H9 (cell line): ENCODE measurements around the gene CFAP65. TPM values are rescaled to one million over a fixed set of nuclear protein-coding genes. Genes with fewer than 3 reads are reported as not detected.

ENCODE experiments used
- DNase-seq: peaks from one replicate; pipeline ENCODE4 v3.0.0-alpha.2; 2017
- H2AFZ ChIP-seq: one replicate; pipeline ENCODE4 v1.6.1; 2013; ENCODE audit warnings: mild to moderate bottlenecking, low read length, control low read depth, moderate library complexity
- H2AK5ac ChIP-seq: 2 replicates; pipeline ENCODE4 v1.6.1; 2013; ENCODE audit warnings: low read length, control low read depth, mixed read lengths; ENCODE audit not compliant: insufficient read length
- H2BK120ac ChIP-seq: one replicate; pipeline ENCODE4 v1.6.1; 2013; ENCODE audit warnings: low read depth, mild to moderate bottlenecking, low read length, control low read depth, inconsistent platforms; ENCODE audit not compliant: poor library complexity, severe bottlenecking
- H2BK12ac ChIP-seq: 2 replicates; pipeline ENCODE4 v1.6.1; 2013; ENCODE audit warnings: low read length, control low read depth, mixed read lengths, low read depth; ENCODE audit not compliant: insufficient read length
- H2BK15ac ChIP-seq: 2 replicates; pipeline ENCODE4 v1.6.1; 2013; ENCODE audit warnings: low read depth, low read length, control low read depth
- H2BK20ac ChIP-seq: one replicate; pipeline ENCODE4 v1.6.1; 2013; ENCODE audit warnings: low read depth, mild to moderate bottlenecking, low read length, control low read depth, inconsistent platforms; ENCODE audit not compliant: poor library complexity, severe bottlenecking
- H2BK5ac ChIP-seq: 2 replicates; pipeline ENCODE4 v1.6.1; 2013; ENCODE audit warnings: low read length, control low read depth, mixed read lengths; ENCODE audit not compliant: insufficient read length
- H3K14ac ChIP-seq: 2 replicates; pipeline ENCODE4 v1.6.1; 2013; ENCODE audit warnings: low read length, control low read depth; ENCODE audit not compliant: insufficient read depth
- H3K18ac ChIP-seq: 2 replicates; pipeline ENCODE4 v1.6.1; 2013; ENCODE audit warnings: low read depth, mild to moderate bottlenecking, mixed read lengths, low read length, control low read depth; ENCODE audit not compliant: insufficient read length
- H3K23ac ChIP-seq: 2 replicates; pipeline ENCODE4 v1.6.1; 2013; ENCODE audit warnings: low read length, control low read depth, mixed read lengths, low read depth; ENCODE audit not compliant: insufficient read length
- H3K23me2 ChIP-seq: 2 replicates; pipeline ENCODE4 v1.6.1; 2013; ENCODE audit warnings: low read depth, mild to moderate bottlenecking, mixed read lengths, low read length, control low read depth; ENCODE audit not compliant: insufficient read length, poor library complexity, severe bottlenecking
- H3K27ac ChIP-seq: 2 replicates; pipeline ENCODE4 v1.5.1; 2013; ENCODE audit warnings: low read length, control low read depth, mixed read lengths, low read depth; ENCODE audit not compliant: insufficient read length
- H3K27me3 ChIP-seq: 2 replicates; pipeline ENCODE4 v1.6.1; 2013; ENCODE audit warnings: low read length, control low read depth, inconsistent platforms; ENCODE audit not compliant: insufficient read depth
- H3K4ac ChIP-seq: 2 replicates; pipeline ENCODE4 v1.6.1; 2013; ENCODE audit warnings: low read depth, mild to moderate bottlenecking, control low read depth, inconsistent platforms, low read length, moderate library complexity
- H3K4me1 ChIP-seq: 2 replicates; pipeline ENCODE4 v1.6.1; 2013; ENCODE audit warnings: low read length, control low read depth, inconsistent platforms; ENCODE audit not compliant: insufficient read depth
- H3K4me2 ChIP-seq: 2 replicates; pipeline ENCODE4 v1.6.1; 2013; ENCODE audit warnings: low read length, control low read depth, mixed read lengths; ENCODE audit not compliant: insufficient read length, insufficient read depth
- H3K56ac ChIP-seq: 2 replicates; pipeline ENCODE4 v1.6.1; 2013; ENCODE audit warnings: low read depth, mild to moderate bottlenecking, mixed read lengths, low read length, control low read depth; ENCODE audit not compliant: insufficient read length
- H3K79me1 ChIP-seq: 2 replicates; pipeline ENCODE4 v1.6.1; 2013; ENCODE audit warnings: low read depth, mild to moderate bottlenecking, moderate library complexity, low read length, control low read depth, inconsistent platforms; ENCODE audit not compliant: insufficient read depth, poor library complexity, severe bottlenecking
- H3K79me2 ChIP-seq: 2 replicates; pipeline ENCODE4 v1.6.1; 2013; ENCODE audit warnings: low read length, control low read depth, inconsistent platforms; ENCODE audit not compliant: insufficient read depth
- H3K9ac ChIP-seq: 2 replicates; pipeline ENCODE4 v1.6.1; 2013; ENCODE audit warnings: low read length, control low read depth, mixed read lengths; ENCODE audit not compliant: insufficient read length; ENCODE audit errors: extremely low read depth
- H3K9me3 ChIP-seq: one replicate; pipeline ENCODE4 v1.6.1; 2013; ENCODE audit warnings: low read depth, low read length, inconsistent platforms; ENCODE audit not compliant: control insufficient read depth
- H3T11ph ChIP-seq: one replicate; pipeline ENCODE4 v1.6.1; 2013; ENCODE audit warnings: mild to moderate bottlenecking, low read length, control low read depth, inconsistent platforms
- H4K20me1 ChIP-seq: one replicate; pipeline ENCODE4 v1.6.1; 2013; ENCODE audit not compliant: control insufficient read depth, insufficient read length, insufficient read depth
- H4K5ac ChIP-seq: 2 replicates; pipeline ENCODE4 v1.6.1; 2013; ENCODE audit warnings: low read depth, mild to moderate bottlenecking, mixed read lengths, low read length, control low read depth; ENCODE audit not compliant: insufficient read length
- H4K8ac ChIP-seq: replicated peaks from 2 replicates; pipeline ENCODE4 v1.6.1; 2013; ENCODE audit warnings: low read length, control low read depth, mixed read lengths, low read depth; ENCODE audit not compliant: insufficient read length
- H4K91ac ChIP-seq: 2 replicates; pipeline ENCODE4 v1.6.1; 2013; ENCODE audit warnings: low read depth, mild to moderate bottlenecking, moderate library complexity, mixed read lengths, low read length, control low read depth; ENCODE audit not compliant: insufficient read length
- H3K27ac Mint-ChIP-seq, 3 experiments: 2 replicates in 2 of 3; 3 replicates in 1 of 3; pipeline ENCODE4 v1.8.0; 2020 to 2021; ENCODE audit warnings: mixed read lengths in 3 of 3, mild to moderate bottlenecking in 1 of 3, moderate library complexity in 1 of 3
- H3K27me3 Mint-ChIP-seq: 2 replicates; pipeline ENCODE4 v1.8.0; 2021; ENCODE audit warnings: low read depth, mild to moderate bottlenecking, moderate library complexity, mixed read lengths
- H3K36me3 Mint-ChIP-seq, 3 experiments: 2 replicates in 2 of 3; 3 replicates in 1 of 3; pipeline ENCODE4 v1.8.0; 2020 to 2021; ENCODE audit warnings: low read depth in 3 of 3, mixed read lengths in 3 of 3; ENCODE audit not compliant: insufficient read depth in 1 of 3
- H3K4me1 Mint-ChIP-seq, 2 experiments: 2 replicates each; pipeline ENCODE4 v1.8.0; 2020; ENCODE audit warnings: mixed read lengths in 2 of 2
- H3K4me3 Mint-ChIP-seq, 2 experiments: 2 replicates in 1 of 2; 3 replicates in 1 of 2; pipeline ENCODE4 v1.8.0; 2020 to 2021; ENCODE audit warnings: mild to moderate bottlenecking in 2 of 2, mixed read lengths in 2 of 2, moderate library complexity in 1 of 2
- H3K9me3 Mint-ChIP-seq, 2 experiments: 2 replicates in 1 of 2; 3 replicates in 1 of 2; pipeline ENCODE4 v1.8.0; 2020; ENCODE audit warnings: mild to moderate bottlenecking in 2 of 2, mixed read lengths in 2 of 2, moderate library complexity in 1 of 2
- WGBS: extraction: QIAGEN DNeasy Blood & Tissue Kit; methylation state at CpG from one replicate; pipeline ENCODE4 v1.1.7; 2013; ENCODE audit warnings: missing lambda C conversion rate, low lambda C conversion rate, mixed read lengths; ENCODE audit not compliant: insufficient read length; ENCODE audit errors: extremely low coverage; 5-methylcytosine and 5-hydroxymethylcytosine counted together
- total RNA-seq: library from RNA; stranded (reverse); gene quantifications from 2 replicates; pipeline ENCODE4 v1.2.1, GENCODE V29; 2021
- TF ChIP-seq, protein P1 (sequence below): fragments of 200-600 bp; sonication (generic); conservative IDR thresholded peaks from 3 replicates; pipeline ENCODE4 v1.8.0; 2021; ENCODE audit warnings: antibody characterized with exemption, mild to moderate bottlenecking

The CFAP65 gene
- total RNA-seq, 1 experiment from 2014 or later, result 0.20 TPM

DNA sequence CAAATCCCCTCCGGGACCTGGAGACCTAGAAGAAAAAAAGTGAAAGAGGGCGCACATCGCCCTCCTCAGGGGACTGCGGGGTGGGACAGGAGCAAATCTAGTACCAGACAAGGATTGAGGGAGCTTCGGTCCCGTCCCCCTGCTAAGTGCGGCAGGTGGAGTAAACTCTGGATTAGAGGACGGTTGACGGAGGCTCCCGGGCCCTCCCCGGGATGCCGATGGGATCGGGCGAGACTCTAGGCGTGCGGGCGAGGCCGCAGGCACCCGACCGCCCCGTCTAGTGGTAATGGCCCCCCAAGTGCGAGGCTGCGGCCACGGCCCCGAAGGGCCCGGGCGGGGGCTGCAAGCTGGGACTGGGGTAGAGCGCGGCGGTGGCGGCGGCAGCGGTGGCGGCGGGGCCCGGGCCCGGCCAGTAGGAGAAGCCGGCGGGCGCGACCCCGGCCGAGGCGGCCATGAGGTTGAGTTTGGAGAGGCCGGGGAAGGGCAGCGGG, 59.9 kb downstream of the CFAP65 start:
- H2BK12ac ChIP-seq, result no peak overlapping the region
- H3K18ac ChIP-seq, result no peak overlapping the region
- Mint-ChIP-seq H3K27me3 (peaks cover 99% of the 10 kb centered on the region), H3K4me3 (peak overlapping the region; percentile 42 to 75), H3K36me3 (no peaks in the 10 kb centered on the region), H3K27ac (no peak overlapping the region; a peak in 1 of 7 replicates), H3K9me3 (peaks cover 2 to 5% of the 10 kb centered on the region in 2 experiments; a peak in 2 of 5 replicates), H3K4me1 (peaks cover 10 to 33% of the 10 kb centered on the region in 2 experiments)
- no peak overlapping the region for H2AK5ac ChIP-seq
- H2BK15ac ChIP-seq, result no peak overlapping the region
- no peak overlapping the region for H3K4ac ChIP-seq
- TF ChIP-seq, protein P1, sequence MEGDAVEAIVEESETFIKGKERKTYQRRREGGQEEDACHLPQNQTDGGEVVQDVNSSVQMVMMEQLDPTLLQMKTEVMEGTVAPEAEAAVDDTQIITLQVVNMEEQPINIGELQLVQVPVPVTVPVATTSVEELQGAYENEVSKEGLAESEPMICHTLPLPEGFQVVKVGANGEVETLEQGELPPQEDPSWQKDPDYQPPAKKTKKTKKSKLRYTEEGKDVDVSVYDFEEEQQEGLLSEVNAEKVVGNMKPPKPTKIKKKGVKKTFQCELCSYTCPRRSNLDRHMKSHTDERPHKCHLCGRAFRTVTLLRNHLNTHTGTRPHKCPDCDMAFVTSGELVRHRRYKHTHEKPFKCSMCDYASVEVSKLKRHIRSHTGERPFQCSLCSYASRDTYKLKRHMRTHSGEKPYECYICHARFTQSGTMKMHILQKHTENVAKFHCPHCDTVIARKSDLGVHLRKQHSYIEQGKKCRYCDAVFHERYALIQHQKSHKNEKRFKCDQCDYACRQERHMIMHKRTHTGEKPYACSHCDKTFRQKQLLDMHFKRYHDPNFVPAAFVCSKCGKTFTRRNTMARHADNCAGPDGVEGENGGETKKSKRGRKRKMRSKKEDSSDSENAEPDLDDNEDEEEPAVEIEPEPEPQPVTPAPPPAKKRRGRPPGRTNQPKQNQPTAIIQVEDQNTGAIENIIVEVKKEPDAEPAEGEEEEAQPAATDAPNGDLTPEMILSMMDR, result peak; percentile 47
- H4K5ac ChIP-seq, result no peak overlapping the region
- H3K9me3 ChIP-seq, result no peaks in the 10 kb centered on the region
- H3K27ac ChIP-seq, result no peak overlapping the region
- H2AFZ ChIP-seq, result no peak overlapping the region
- H4K20me1 ChIP-seq, result no peaks in the 10 kb centered on the region
- no peak overlapping the region for H2BK20ac ChIP-seq
- no peak overlapping the region for H2BK120ac ChIP-seq
- no peak overlapping the region for H3T11ph ChIP-seq
- H3K9ac ChIP-seq, result no peak overlapping the region
- DNase-seq, result peak; percentile 61
- no peak overlapping the region for H3K23ac ChIP-seq
- no peak overlapping the region for H2BK5ac ChIP-seq
- WGBS, result no CpG with 5 or more reads among the region's 46 CpGs
- peaks cover 16% of the 10 kb centered on the region for H3K23me2 ChIP-seq
- H3K4me2 ChIP-seq, result peak overlapping the region; percentile 54
- H4K91ac ChIP-seq, result no peak overlapping the region
- no peak overlapping the region for H3K14ac ChIP-seq
- H3K79me1 ChIP-seq, result no peaks in the 10 kb centered on the region
- H3K56ac ChIP-seq, result no peak overlapping the region
- no peaks in the 10 kb centered on the region for H3K79me2 ChIP-seq
- H4K8ac ChIP-seq, result no peak overlapping the region
- H3K4me1 ChIP-seq, result no peaks in the 10 kb centered on the region; the same call in 1 of the 2 replicates
- peaks cover 56% of the 10 kb centered on the region for H3K27me3 ChIP-seq
